ENCODE data around the gene AMFR. TPM values are rescaled to one million over a fixed set of nuclear protein-coding genes. Genes with fewer than 3 reads are reported as not detected.

The AMFR gene
- total and polyA plus RNA-seq, 10 of the 15 experiments (the other 5 are each of a cell fraction or from before 2014, with no cell fraction given), result 8.2 to 67.6 (median 28.1) TPM

- TF ChIP-seq ZBTB11 (CRISPR knock-in tag; IDR thresholded peaks at IDR 0.05), result no peak
- 0 out of 2 replicates have a peak, but pooled peaks have one; percentile 13 for TF ChIP-seq REST (IDR thresholded peaks at IDR 0.05; ENCODE audit: low read depth, low read length)
- TF ChIP-seq EED (IDR thresholded peaks at IDR 0.05; ENCODE audit: low read depth), result no peak
- TF ChIP-seq POLR2AphosphoS2 (IDR thresholded peaks at IDR 0.05; ENCODE audit: low read depth, low read length), result peak; percentile 76; the same call in 1 of the 2 replicates
- TF ChIP-seq WRNIP1 (IDR thresholded peaks at IDR 0.05; ENCODE audit: borderline replicate concordance, low read depth, low read length), result no peak
- no peak for TF ChIP-seq RBBP5 (conservative IDR thresholded peaks at IDR 0.05)
- no peak for TF ChIP-seq SREBF2 (IDR thresholded peaks at IDR 0.05; ENCODE audit: low read length)
- no peak for TF ChIP-seq NR2F1 (conservative IDR thresholded peaks at IDR 0.05)
- TF ChIP-seq RUNX3 (IDR thresholded peaks at IDR 0.05; ENCODE audit: low read length), result no peak; the same call in none of the 2 replicates
- no peak for TF ChIP-seq SMC3 (IDR thresholded peaks at IDR 0.05; ENCODE audit: borderline replicate concordance, low read length)
- TF ChIP-seq CEBPZ (IDR thresholded peaks at IDR 0.05; ENCODE audit: low read depth, low read length), result peak; percentile 86
- 0 out of 3 replicates have a peak, but pooled peaks have one; percentile 42 for TF ChIP-seq POU2F2 (IDR thresholded peaks at IDR 0.05; ENCODE audit: borderline replicate concordance, low read depth, low read length)
- peak; percentile 97 for TF ChIP-seq ZBTB40 (IDR thresholded peaks at IDR 0.05; ENCODE audit: borderline replicate concordance)
- no peak for TF ChIP-seq RAD21 (IDR thresholded peaks at IDR 0.05; ENCODE audit: insufficient read depth, low read depth, low read length)
- TF ChIP-seq RAD51 (IDR thresholded peaks at IDR 0.05), result no peak
Measured at GRCh38 chr16:56450986-56451752, 25.8 kb upstream of the AMFR start, which contains the start of the genes NUDT21 and OGFOD1 (continued).

Data from GM12878 (cell line).